HG03095 (cell line): ENCODE measurements around the gene ENAH.

Experiments
- ATAC-seq: cut with Tn5 transposase; IDR thresholded peaks from one replicate; pipeline ENCODE4 v1.9.1; 2021; ENCODE audit warnings: moderate library complexity; ENCODE audit not compliant: unreplicated experiment

The ENAH gene

DNA sequence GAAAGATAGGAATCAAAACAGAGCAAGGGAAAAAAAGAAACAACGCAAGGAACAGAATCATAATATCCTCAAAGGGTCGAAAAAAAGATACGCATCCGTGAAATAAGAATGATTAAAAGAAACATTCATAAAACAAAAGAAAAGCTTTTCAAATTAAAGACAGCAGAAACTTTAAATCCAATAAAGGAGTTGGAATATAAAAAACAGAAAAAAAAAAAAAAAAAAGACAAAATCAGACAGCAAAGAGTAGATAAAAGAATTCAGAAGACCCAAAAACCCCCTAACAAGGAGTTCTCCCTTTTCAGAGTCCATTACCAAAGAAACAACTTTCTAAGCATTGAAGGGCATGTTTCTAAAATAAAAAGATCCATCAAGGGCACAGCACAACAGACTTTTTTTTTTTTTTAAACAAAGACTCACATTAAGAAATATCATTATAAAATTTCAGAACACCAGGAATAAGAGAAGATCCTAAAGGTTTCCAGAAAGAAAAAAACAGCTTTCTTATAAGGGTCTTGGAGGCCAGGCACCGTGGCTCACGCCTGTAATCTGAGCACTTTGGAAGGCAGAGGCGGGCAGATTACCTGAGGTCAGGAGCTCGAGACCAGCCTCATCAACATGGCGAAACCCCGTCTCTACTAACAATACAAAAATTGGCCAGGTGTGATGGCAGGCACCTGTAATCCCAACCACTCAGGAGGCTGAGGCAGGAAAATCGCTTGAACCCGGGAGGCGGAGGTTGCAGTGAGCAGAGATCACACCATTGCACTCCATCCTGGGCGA is 44.7 kb downstream of the ENAH start:
- no peak for ATAC-seq

DNA sequence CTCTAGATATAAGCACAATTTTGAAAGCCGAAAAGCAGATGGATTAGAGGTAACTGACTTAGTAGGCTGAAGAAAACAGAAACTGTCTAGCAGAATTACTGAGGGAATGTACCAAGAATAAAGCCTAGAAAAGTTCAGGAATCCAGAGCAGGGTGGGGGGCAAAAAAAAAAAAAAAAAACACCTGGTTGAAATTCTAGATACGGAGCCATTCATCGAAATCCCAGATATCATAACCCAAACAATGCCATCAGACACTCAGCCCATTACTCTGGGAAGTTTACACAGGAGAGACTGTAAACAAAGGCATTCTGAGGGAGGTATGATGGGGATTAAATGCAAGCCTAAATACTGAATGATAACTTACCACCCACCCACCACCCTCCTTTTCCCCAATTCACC is 45.6 kb downstream of the ENAH start:
- ATAC-seq, result no peak

DNA sequence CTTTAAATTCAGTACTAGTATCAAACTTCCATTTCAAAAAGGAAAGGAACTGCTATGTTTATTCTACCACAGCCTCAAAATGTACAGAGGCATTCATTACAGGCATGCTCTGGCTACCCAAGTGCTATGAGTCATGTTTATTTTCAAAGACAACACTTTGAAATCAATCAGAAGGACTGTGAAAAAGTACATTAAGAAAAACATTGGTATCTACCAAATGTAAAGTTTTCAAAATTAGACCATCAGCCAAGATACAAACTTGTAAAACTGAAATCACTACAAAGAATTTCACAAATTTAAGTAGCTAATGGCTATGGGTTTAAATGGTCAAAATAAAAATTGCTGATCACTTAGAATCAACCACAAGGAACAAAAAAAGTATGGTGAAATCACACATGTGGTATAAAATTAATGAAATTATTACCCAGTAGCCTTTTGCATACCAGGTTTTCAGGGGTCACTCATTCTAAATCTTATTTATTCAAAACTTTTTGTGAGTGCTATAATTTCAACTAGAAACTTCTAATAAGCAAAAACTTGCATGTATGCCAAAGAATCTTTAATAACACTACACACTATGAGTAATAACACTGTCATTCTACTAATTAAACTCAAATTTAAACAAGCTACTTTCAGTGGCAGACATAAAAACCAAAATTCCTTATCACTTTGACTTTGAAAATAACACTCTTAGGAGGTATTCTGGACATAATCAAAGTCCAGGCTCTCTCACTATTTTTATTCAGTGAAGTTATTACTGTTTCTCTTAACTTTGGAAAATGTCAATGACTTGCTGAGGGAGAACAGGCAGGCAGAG is 49.2 kb downstream of the ENAH start:
- ATAC-seq, result no peak

DNA sequence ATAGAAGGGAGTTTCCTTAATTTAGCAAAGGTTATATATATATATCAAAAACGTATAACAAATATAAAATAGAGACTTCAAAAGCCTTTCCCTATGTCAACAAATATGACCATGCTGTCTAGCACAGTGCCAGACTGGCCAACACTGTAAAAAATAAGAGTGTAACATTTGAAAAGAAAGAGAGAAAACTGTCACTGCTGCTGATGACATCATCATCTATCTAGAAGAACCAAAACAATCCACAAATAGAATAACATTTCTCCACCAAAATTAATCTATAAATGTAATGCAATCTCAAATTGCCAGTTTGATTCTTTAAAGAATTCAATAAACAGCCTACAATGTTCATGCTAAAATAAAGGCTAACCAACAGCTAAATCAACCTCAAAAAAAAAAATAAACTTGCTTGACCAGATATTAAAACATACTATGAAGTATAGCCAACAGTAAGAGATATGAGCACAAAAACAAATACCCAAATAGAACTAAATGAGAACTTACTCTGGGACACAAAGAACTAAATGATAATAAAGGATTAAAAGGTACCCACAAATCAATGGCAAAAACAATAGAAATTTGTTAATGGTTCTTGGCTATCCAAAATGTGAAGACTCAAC is 50.2 kb downstream of the ENAH start:
- ATAC-seq, result no peak

DNA sequence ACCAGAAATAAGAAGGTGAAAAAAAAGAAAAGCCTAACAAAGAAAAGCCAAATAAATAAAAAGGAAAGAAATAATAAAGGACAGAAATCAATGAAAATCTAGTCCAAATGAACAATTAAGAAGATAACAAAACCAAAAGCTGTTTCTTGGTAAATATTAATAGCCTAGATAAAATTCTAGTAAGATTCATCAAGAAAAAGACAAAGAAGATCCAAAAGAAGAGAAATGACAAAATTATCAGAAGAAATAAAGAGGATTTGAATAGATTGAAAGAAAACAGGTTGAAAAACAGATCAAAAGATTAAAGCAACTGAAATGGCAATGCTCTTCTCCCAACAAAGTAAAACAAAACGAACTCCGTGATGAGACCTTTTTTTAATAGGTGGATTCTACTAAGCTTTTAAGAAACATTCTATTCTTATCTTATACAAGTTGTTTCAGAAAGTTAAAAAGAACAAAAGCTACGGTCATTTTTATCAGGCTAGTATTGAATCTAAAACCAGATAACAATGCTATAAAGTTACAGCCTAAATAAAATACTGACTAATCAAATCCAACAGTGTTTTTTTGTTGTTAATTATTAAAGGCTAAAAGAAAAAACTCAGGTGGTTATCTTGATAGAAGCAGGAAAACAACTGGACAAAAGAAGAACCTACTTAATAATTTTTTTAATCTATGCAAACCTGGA is 50.9 kb downstream of the ENAH start:
- ATAC-seq, result no peak

DNA sequence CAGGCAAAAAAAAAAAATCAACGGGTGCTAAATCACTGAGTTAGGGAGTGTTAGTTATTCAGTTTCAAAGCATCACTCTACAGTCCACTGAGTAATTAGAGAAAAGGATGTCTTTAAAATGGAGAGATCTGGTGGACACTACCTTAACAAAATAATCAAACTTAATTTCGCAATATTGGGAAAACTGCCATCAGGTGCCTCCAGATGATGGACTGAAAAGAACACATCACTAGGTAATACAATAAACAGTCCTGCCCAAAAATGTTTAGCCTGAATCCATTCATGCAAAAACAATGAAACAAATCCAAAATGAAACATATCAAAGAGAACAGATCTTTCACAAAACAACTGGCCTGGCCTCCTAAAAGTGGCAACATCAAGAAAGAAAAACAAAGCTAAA is 54.1 kb downstream of the ENAH start:
- no peak for ATAC-seq

DNA sequence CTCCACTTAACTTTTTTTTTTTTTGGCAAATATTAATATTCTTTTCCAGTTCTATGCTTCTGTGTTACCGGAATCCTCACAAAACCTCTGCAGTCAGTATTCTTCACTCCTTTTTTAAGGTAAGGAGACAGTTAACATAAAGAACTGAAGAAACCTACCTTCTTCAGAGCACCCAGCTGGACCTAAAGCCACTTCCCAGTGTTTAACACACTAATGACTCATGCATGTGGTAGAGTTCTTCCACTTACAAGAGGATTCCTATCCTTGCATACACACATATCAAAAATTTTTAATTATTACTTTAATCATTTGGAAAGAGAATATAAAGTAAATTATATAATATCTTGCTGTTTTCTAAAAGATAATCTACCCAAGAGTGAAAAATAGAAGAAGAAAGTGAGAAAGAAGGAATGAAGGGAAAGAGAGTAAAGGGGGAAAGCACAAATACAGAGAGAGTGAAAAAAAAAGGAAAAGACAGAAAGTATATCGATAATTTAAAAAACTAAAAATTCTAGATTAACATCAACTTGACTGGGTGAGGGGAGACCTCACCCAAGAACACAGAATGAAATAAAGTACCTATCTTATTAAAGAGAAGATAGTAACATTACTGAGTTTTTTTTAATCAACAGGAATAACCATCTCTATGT is 54.9 kb downstream of the ENAH start:
- no peak for ATAC-seq

DNA sequence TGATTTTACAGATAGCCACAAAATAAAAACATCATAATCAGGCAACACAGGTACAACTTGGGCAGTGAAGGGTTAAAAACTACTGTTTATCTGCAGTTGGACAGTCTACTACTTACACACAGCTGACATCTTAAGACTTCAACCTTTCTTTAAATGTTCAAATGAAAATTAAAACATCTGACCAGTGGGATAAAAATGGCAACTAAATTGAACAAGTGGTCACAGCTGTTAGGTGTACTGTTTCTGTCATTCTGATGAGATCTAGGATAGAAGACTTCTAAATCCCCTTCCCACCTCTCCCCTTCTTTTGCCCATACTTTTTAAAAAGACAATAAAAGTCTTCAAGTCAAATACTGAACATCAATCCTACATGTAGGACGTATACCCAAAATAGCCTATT is 56.2 kb downstream of the ENAH start:
- ATAC-seq, result no peak

DNA sequence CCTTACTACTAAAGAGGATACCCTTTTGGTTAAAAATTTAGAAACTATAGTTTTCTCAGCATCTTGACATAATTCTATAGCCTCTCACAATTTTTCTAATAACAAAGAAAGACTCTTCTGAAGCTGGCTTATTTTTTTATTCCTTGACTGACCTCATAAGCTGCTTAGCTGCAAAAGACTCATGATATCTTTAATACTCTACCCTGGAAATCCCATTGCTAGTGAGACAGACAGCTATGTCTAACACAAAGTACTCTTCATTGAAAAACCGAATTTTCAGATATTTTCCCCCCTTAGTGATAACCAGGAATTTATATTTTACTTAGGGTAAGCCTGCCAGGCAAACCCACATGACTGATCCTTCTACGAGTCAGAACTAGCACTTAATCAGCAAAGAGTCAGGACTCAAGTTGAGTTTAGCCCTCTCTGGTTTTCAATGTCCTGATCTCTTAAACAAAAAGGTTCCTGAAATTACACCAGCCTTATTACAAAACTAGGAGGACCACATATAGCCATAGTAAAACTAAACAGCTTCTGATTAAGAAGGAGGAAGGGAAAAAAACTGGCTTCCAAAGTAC is 56.9 kb downstream of the ENAH start:
- no peak for ATAC-seq

DNA sequence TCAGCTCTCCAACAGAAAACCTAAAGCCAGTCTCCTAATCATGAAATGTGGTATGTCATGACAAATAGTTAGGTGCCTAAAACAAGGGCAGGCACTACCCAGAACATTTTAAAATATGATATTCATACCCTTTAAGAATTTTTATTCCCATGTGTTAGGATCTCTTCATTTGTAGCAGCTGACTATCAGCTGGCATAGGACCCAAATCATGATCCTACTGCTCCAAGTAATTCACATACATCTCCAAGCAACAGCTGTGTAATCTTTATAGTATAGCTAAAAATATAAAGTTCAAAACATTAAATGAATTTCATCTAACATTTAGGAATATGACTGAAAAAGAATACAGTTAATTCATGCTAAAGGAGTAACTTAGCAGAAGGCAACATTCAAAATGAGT is 57.5 kb downstream of the ENAH start:
- no peak for ATAC-seq

DNA sequence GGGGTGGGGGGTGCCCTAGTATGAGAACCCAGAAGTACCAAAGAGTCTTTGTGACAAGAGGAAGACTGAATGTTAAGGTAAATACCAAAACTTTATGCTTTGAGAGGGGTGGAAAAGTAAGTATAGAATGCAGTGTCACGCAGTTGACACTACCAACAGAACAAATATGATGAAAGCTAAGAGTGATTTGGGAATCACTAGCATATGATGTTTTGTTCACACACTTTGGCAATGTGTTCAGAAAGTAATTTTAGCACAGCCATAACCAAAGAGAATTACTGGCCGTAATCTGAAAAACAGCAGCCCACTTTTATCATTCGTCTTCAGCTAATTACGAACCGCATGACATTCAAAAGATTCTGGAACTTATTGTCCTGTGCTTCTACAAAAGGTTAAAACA is 59.5 kb downstream of the ENAH start:
- no peak for ATAC-seq

DNA sequence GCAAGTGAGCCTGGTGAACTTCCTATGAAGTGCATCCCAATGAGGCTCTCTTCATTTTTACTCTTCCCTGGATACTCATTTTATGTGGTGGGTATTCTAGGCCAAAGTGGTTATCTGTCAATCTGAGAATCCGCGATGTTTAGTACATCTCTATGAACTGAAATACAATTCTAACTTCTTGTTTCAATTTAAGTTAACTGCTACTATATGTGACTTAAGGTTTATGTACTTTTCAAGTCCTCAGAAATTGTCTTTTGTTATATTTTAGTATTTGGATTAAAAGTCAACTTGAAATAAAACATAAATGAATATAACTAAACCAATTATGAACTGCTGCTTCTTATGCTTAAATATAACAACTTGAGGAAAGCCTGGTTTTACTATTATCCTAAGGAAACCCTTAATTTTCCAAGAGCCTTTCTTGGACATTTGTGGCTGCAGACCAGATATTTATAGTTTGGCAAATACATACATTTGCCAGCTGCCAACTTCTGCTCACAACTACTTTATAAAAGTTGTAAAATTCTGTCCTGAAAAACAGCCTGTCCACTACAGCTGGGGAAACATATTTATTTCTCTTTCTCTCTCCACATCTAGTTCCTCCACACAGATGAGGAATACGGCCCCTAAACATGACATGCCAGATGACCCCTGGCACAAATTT is 60.4 kb downstream of the ENAH start:
- no peak for ATAC-seq

DNA sequence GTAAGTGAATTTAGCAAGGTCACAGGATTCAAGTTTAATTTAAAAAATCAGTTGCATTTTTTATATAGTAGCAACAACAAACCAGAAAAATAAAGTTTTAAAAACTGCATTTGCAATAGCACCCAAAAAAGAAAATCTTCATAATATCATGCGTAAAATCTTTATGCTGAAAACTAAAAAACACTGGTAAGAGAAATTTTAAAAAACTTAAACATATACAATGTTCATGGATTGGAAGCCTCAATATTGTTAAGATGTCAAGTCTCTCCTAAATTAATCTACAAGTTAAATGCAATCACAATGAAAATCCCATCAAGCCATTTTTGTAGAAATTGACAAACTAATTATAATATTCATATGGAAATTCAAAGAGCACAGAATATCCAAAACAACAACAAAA is 65.6 kb downstream of the ENAH start:
- ATAC-seq, result no peak

DNA sequence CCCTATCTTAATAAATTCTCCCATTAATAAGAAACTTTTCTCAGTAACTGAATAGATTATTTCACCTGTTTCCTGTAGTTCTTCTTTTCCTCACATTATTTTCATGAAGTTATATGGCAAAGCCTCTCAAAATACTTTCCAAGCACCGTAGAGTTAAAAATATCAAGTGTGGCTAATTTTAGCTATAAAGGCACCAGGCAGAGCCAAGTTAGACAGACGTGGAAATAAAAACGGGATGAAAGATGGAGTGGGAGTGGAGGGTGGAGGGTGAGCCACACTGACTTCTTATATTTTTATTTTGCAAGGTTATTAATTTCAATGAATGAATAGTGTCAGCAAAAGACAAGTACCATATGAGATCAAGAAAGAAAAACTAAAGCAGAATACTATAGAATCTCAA is 71.7 kb downstream of the ENAH start:
- ATAC-seq, result no peak

DNA sequence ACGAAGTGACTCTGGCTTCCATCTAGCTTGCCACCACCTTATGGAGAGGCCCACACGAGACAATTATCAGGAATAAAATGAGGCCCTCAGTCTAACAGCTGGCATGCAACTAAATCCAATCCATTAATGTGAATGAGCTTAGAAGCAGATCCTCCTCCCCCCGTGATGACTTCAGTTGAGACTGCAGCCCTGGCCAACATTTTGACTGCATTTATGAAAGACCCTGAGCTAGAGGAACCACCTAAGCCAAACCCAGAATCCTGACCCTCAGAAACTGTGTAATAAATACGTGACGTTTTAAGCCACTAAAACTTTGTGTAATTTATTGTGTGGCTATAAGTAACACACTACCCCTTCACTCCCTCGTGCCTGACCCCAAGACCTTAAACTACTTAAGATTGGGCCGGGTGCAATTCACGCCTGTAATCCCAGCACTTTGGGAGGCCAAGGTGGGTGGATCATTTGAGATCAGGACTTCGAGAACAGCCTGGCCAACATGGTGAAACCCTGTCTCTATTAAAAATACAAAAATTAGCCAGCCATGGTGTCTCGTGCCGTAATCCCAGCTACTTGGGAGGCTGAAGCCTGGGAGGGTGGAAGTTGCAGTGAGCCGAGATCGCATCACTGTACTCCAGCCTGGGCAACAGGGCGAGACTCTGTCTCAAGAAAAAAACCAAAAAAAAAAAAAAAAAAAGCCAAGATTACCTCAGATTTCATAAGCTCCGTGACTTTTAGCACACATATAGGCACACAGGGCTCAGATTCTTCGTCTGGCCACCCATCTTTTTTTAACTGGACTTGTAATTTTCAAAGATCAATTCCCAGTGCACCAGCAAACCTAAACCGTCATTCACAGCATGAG is 72.5 kb downstream of the ENAH start:
- no peak for ATAC-seq

DNA sequence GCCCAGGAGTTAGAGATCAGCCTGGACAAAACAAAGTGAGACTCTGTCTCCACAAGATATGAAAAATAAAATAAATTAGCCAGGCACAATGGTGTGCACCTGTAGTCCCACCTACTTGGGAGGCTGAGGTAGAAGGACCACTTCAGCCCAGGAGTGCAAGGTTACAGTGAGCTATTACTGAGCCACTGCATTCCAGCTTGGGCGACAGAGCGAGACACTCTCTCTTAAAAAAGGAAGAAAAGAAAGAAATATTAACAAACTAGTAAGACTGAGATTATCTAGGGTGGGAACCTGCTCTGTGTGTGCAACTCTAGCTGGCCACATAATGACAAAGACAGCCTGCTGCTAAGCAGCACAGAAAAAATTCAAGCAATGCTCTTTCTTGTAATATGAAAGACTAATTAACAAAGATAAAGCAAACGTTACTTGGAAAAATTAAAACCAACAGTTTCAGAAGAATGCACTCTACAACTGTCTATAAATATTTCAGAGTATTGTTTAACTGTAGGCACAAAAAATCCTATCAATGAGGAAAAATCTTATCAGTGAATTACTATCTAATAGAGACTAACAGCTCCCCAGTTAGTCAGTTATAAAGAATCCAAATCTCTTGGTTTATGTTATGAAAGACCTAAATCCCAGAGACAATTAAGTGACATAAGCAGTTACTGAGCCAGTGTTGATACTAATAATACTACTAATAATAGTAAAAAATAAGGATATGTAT is 74.5 kb downstream of the ENAH start:
- no peak for ATAC-seq

DNA sequence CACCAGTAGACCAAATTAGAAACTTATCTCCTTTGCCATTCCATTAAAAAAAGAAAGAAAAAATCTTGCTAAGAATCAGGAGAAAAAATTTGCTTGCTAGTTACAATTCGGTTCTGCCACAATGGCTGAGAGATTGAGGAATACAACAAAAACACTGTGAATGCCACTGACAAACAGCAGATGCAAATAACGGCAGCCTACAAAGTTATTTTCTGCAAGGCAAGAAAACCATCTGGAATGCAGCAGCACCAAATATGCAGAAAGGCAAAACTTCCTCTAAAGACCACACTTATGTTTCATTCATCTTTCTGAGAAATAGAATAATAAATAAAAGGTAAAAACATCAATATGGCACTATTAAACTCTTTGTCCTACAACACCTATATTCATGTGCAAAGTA is 75.7 kb downstream of the ENAH start:
- ATAC-seq, result no peak

DNA sequence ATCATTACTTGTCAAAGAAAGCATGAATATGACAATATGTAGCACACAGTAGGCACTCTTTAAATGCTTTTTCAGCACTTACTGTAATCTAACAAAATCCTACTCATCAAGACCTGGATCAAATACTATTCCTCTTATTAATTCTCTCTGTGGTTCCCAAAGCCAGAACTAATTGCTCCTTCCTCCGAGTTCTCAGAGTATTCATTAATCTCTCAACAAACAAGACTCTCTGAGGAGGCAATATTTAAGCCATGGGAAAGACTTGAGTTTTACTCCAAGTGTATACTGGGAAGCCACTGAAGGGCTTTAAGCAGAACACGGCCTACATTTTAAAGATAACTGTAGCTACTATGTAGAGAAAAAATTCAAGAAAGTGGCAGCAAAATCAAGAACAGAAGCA is 79.7 kb downstream of the ENAH start:
- ATAC-seq, result no peak
